Neuron (in vitro differentiated cells): ENCODE data around the gene SAMD10.

Source experiments
- H2AFZ ChIP-seq: one replicate; pipeline ENCODE4 v1.6.1; 2013; ENCODE audit warnings: low read depth, mild to moderate bottlenecking, inconsistent platforms, low read length, moderate library complexity
- H3K27me3 ChIP-seq: one replicate; pipeline ENCODE4 v1.6.1; 2013; ENCODE audit warnings: low read length; ENCODE audit not compliant: insufficient read depth
- H3K36me3 ChIP-seq: one replicate; pipeline ENCODE4 v1.6.1; 2013; ENCODE audit warnings: low read length; ENCODE audit not compliant: insufficient read depth
- H3K4me1 ChIP-seq: one replicate; pipeline ENCODE4 v1.6.1; 2013; ENCODE audit warnings: low read length; ENCODE audit not compliant: insufficient read depth
- H3K4me3 ChIP-seq: 2 replicates; pipeline ENCODE4 v1.5.1; 2013; ENCODE audit warnings: mild to moderate bottlenecking, low read length, moderate library complexity
- H3K9me3 ChIP-seq: one replicate; pipeline ENCODE4 v1.6.1; 2013; ENCODE audit warnings: low read length

SAMD10 gene

GRCh38 chr20:63952769-63953168, 26.7 kb downstream of the SAMD10 start:
- peaks cover 33% of the 10 kb centered on the region for H3K4me1 ChIP-seq

DNA sequence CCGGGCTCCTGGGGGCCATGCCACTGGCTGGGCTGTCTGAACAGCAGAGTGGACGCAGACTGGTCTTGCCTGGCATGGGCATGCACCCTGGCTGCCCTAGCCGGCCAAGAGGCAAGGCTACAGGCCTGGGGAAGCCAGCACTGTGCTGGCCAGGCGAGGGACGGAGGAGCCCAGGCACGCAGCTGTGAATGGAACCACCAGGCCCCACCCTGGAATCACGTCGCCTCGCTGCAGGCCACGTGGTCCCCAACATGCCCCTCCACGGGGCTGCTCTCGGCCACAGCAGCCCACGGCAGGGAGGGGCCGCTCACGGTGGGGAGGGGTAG, 27.3 kb downstream of the SAMD10 start:
- H3K4me3 ChIP-seq, result no peak overlapping the region
- H3K36me3 ChIP-seq, result peaks cover 4% of the 10 kb centered on the region
- H3K9me3 ChIP-seq, result no peaks in the 10 kb centered on the region
- no peak overlapping the region for H2AFZ ChIP-seq
- peaks cover 33% of the 10 kb centered on the region for H3K4me1 ChIP-seq
- no peaks in the 10 kb centered on the region for H3K27me3 ChIP-seq

More at GRCh38 chr20:63952769-63953168, 26.7 kb downstream of the SAMD10 start:
- Histone ChIP-seq H2AFZ (no peak overlapping the region), H3K36me3 (peaks cover 4% of the 10 kb centered on the region), H3K27me3 (no peaks in the 10 kb centered on the region), H3K4me3 (no peak overlapping the region), H3K9me3 (no peaks in the 10 kb centered on the region)

DNA sequence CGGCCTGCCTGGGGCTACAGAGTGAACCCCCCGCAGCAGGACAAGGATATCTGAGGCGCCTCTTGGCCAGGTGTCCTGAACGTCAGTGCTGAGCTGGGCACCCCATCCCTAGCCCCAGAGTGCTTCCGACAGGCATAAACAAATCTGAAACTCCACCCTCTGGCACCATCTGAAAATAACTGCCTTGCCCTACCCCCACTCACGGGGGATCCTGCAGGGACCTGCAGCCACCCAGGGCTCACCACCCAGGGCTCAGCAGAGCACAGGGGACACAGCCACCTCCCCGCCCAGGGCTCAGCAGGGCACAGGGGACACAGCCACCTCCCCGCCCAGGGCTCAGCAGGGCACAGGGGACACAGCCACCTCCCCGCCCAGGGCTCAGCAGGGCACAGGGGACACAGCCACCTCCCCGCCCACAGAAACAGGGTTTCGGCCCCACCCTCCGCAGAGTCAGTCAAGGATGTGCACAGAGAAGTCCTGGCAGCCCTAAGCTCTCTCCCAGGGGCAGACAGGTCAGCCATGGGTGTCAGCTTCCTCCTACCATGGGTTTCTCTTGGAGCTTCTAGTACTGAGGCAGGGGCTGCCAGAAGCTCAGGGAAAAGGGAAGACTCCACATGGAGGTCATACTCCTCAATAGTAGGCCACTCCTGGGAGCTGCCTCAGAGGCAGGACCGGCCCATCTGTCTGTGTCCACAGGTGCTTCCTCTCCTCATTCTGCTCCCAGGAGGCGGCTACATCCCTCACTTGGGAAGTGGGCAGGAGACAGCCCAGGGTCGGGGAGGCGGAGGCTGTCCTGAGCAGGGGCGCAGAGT, 27.8 kb downstream of the SAMD10 start:
- H3K4me3 ChIP-seq, result no peak overlapping the region

DNA sequence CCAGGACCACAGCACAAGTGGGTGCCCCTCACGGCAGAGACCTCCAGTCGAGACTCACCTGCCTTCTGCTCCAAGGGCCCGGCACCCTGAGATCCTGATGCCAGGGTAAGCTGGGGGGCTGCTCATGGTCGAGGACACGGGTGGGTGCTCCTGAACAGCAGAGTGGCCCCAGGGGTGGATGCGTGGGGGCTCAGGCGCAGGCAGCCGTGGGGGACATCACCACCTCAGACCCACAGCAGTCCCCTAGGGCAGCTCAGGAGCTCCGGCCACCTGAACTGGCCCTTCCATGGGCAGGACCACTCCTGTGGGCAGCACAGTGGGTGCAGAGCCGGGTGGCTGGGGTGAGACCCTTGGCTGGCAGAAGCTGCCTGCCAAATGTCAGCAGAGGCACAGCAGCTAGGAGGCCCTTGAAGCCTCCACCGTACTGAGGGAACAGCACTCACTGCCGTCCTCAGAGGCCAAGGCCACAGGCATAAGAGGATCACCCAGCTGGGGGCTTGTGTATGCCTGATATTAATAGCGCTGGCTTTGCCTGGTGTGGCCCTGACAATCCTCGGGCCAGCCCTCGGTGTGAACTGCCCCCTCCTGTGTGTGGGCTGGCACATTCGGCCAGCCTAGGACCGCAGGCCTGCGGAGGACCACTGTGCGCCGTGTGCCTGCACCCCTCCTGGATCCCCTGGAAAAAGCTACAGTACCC, 28.6 kb downstream of the SAMD10 start:
- Histone ChIP-seq H2AFZ (no peak overlapping the region), H3K9me3 (no peaks in the 10 kb centered on the region), H3K4me1 (peaks cover 33% of the 10 kb centered on the region), H3K4me3 (no peak overlapping the region), H3K36me3 (peaks cover 4% of the 10 kb centered on the region), H3K27me3 (no peaks in the 10 kb centered on the region)

More for the DNA sequence above, 27.8 kb downstream of the SAMD10 start:
- Histone ChIP-seq H3K27me3 (no peaks in the 10 kb centered on the region), H3K9me3 (no peaks in the 10 kb centered on the region), H3K36me3 (peaks cover 4% of the 10 kb centered on the region), H3K4me1 (peaks cover 33% of the 10 kb centered on the region), H2AFZ (no peak overlapping the region)

DNA sequence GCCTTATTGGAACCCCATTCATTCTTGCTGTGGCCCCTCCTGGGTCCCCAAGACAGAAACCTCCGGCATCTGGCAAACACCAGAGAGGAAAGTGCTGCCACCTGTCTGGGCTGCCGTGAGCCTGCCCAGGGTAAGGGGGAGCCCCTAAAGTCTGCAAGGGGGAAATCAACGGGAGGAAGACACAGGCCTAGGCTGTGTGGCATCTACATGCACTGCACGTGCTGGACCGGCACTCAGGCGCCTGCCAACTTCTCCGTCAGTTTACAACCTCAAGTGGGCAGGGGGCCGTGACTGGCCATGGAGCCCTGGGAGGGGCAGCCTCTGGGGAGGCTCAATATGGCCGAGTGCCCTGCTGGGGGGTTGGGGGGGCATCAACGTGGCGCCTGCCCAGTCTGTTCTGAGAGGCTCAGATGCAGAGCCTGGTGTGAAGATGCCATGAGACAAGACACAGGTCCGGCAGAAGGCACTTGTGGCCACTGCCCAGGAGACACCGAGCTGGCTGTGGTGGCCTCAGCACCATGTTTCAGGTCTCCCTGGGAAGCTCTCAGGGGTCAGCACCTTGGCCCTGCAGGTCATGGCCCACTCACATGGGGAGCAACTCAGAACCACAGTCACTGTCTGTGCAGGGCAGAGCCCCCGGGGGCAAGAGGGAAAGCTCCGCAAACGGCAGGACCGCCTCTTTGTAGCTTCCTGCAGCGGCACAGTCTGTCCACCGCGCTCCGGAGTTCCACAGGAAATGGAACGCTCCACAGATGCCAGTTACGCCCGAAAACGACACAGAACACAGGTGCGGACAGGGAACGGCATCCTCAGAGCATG, 31.6 kb downstream of the SAMD10 start:
- no peaks in the 10 kb centered on the region for H3K27me3 ChIP-seq
- no peak overlapping the region for H3K4me3 ChIP-seq
- no peaks in the 10 kb centered on the region for H3K9me3 ChIP-seq
- H3K4me1 ChIP-seq, result peaks cover 17% of the 10 kb centered on the region
- peaks cover 31% of the 10 kb centered on the region for H3K36me3 ChIP-seq
- no peak overlapping the region for H2AFZ ChIP-seq

- peaks cover 28% of the 10 kb centered on the region for H3K36me3 ChIP-seq
- H3K4me1 ChIP-seq, result peaks cover 17% of the 10 kb centered on the region
- no peaks in the 10 kb centered on the region for H3K27me3 ChIP-seq
- H3K9me3 ChIP-seq, result no peaks in the 10 kb centered on the region
- H3K4me3 ChIP-seq, result no peak overlapping the region
- no peak overlapping the region for H2AFZ ChIP-seq
These were observed 32.3 kb downstream of the SAMD10 start for GRCh38 chr20:63946986-63947637.

GRCh38 chr20:63945921-63946920, 33.2 kb downstream of the SAMD10 start:
- H3K36me3 ChIP-seq, result peaks cover 29% of the 10 kb centered on the region
- H2AFZ ChIP-seq, result no peak overlapping the region
- H3K4me3 ChIP-seq, result no peak overlapping the region
- no peaks in the 10 kb centered on the region for H3K9me3 ChIP-seq
- peaks cover 17% of the 10 kb centered on the region for H3K4me1 ChIP-seq
- no peaks in the 10 kb centered on the region for H3K27me3 ChIP-seq

DNA sequence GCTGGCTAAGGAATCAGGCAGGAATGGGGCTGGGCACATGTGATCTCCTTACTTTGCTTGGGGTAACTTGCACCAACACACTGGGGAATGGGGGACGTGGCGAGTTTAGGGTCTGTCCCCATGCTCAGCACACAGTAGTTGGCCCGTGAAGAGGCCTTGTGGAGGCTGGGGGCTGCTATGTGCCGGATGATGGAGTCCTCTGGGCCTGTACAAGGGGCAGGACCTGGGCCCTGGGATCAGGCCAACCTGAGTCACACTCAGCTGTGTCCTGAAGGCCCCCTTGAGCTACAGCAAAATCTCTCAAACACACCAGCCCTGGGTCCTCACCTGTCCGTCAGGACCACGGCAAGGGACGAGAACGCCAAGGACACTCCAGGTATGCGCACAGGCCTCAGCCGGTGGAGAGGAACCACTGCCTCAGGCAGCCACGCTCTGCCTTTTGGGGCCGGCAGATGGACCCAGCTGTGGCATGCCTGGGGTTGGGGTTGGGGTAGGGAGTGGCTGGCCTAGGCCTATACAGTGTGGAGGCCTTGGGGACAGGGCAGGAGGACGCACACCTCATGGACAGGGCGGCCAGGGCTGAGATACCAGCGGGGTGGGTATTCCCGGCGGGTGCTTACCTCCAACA, 34.3 kb downstream of the SAMD10 start:
- no peak overlapping the region for H3K4me3 ChIP-seq

DNA sequence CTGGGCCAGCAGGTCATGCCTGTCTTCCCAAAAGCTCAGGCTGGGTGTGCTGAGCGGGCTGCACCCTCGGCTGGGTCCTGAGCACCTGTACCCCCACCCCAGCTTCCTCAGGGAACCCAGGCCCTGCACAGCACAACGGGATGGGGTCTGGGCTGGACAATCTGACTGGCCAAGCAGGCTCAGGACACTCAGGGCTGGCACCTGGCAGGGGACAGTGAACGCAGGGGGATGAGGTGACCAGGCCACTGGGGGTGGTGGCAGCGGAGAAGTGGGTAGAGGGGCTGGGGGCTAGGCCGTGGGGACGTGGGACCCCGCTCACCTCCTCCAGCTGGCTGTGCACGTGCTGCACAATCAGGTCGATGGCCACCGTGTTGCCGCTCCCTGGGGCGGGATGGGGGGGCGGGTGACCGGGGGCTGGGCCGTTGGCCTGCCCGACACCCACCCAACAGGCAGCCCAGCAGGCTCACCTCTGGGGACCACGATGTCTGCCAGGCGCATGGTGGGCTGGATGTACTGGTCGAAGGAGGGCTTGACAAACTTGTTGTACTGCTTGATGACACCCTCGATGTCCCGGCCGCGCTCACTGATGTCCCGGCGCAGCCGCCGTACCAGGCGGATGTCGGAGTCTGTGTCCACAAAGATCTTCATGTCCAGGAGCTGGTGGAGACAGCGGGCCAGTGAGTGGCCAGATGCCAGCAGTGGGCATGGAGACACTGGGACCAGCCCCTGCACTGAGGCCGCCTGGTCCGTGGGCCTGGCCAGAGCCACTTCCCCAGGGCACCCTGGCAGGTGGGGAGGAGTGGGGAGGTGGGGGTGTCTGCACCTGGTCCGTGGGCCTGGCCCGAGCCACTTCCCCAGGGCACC, 35.1 kb downstream of the SAMD10 start:
- no peaks in the 10 kb centered on the region for H3K27me3 ChIP-seq
- peaks cover 8% of the 10 kb centered on the region for H3K4me1 ChIP-seq
- H3K9me3 ChIP-seq, result peaks cover 3% of the 10 kb centered on the region
- H3K36me3 ChIP-seq, result peaks cover 46% of the 10 kb centered on the region
- no peak overlapping the region for H3K4me3 ChIP-seq
- H2AFZ ChIP-seq, result no peak overlapping the region

More for the DNA sequence above, 34.3 kb downstream of the SAMD10 start:
- Histone ChIP-seq H3K9me3 (peaks cover 2% of the 10 kb centered on the region), H3K36me3 (peaks cover 40% of the 10 kb centered on the region), H2AFZ (no peak overlapping the region), H3K27me3 (no peaks in the 10 kb centered on the region), H3K4me1 (peaks cover 17% of the 10 kb centered on the region)

DNA sequence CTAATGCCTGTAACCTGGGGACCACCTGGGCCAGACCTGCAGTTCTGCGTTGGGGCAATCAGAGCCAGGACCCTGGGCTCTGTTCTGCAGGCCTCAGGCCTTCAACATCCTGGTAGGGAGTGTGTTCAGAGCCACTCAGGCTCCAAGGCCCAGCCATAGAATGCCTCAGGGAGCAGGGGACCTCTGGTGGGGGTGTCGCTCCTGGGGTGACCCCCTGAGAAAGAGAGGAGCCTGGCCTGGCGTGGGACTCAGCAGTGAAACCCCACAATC, 35.7 kb downstream of the SAMD10 start:
- Histone ChIP-seq H3K27me3 (no peaks in the 10 kb centered on the region), H2AFZ (no peak overlapping the region), H3K9me3 (peaks cover 4% of the 10 kb centered on the region), H3K36me3 (peaks cover 50% of the 10 kb centered on the region), H3K4me3 (no peak overlapping the region), H3K4me1 (peaks cover 3% of the 10 kb centered on the region)
